Panc1 (cell line): Measurements from ENCODE around the gene ARHGEF3. TPM values are rescaled to one million over a fixed set of nuclear protein-coding genes. Genes with fewer than 3 reads are reported as not detected.

Experiments
- ATAC-seq: fragments of 200-7000 bp; cut with Tn5 transposase; 2 replicates; pipeline ENCODE4 v1.9.1; 2020; ENCODE audit warnings: mild to moderate bottlenecking, moderate library complexity
- BruUV-seq: library from RNA; stranded (reverse); fragments of 400-500 nt; replicated peaks from 2 replicates; lab custom pipeline; 2021; lab: Mats Ljungman, UMichigan
- CTCF ChIA-PET: fragments of 300-600 bp; sonication (Branson Sonifier 250); formaldehyde crosslinking; loops from one replicate; lab custom pipeline; 2022; ENCODE audit warnings: antibody characterized with exemption; lab: Charles Lee
- POLR2A ChIA-PET: fragments of 300-600 bp; sonication (Branson Sonifier 250); formaldehyde crosslinking; loops from one replicate; lab custom pipeline; 2022; ENCODE audit warnings: antibody characterized with exemption; lab: Charles Lee
- DNase-seq: peaks from one replicate; pipeline ENCODE4 v3.0.0-alpha.2; 2010; ENCODE audit warnings: low read depth, low spot score
- H3K27ac ChIP-seq: 2 replicates; pipeline ENCODE4 v1.5.1; 2011; ENCODE audit warnings: mild to moderate bottlenecking, low read length, inconsistent platforms
- H3K27me3 ChIP-seq: fragments of 200-500 bp; sonication (Bioruptor generic); 2 replicates; pipeline ENCODE4 v1.6.0; 2014; ENCODE audit warnings: low read length, inconsistent platforms; ENCODE audit not compliant: control insufficient read depth, insufficient read depth
- H3K36me3 ChIP-seq: fragments of 200-500 bp; sonication (Bioruptor generic); 2 replicates; pipeline ENCODE4 v1.5.1; 2014; ENCODE audit warnings: inconsistent platforms, mild to moderate bottlenecking, low read length, moderate library complexity; ENCODE audit not compliant: control insufficient read depth, insufficient read depth
- H3K4me1 ChIP-seq: 2 replicates; pipeline ENCODE4 v1.5.1; 2011; ENCODE audit warnings: inconsistent platforms, mild to moderate bottlenecking, low read length, moderate library complexity; ENCODE audit not compliant: control insufficient read depth, insufficient read depth
- H3K4me3 ChIP-seq, 2 experiments: 2 replicates each; pipeline ENCODE4 v1.5.1; 2011 to 2012; ENCODE audit warnings: low read depth in 2 of 2, low read length in 2 of 2, mild to moderate bottlenecking in 2 of 2, inconsistent platforms in 1 of 2, moderate library complexity in 1 of 2
- H3K9me3 ChIP-seq: fragments of 200-500 bp; sonication (Bioruptor generic); 2 replicates; pipeline ENCODE4 v1.5.1; 2014; ENCODE audit warnings: low read depth, mild to moderate bottlenecking, inconsistent platforms, low read length, moderate library complexity; ENCODE audit not compliant: control insufficient read depth, insufficient read depth
- CTCF ChIP-seq: fragments of 450-650 bp; IDR thresholded peaks from 2 replicates; pipeline ENCODE4 v1.5.1; 2017; ENCODE audit warnings: mild to moderate bottlenecking
- POLR2AphosphoS5 ChIP-seq: IDR thresholded peaks from 2 replicates; pipeline ENCODE4 v1.6.1; 2012; ENCODE audit warnings: mild to moderate bottlenecking, low read depth, low read length, moderate library complexity
- REST ChIP-seq, 2 experiments: IDR thresholded peaks; 2 replicates each; pipeline ENCODE4 v1.6.1; 2011 to 2012; ENCODE audit warnings: low read depth in 2 of 2, control low read depth in 1 of 2, low read length in 1 of 2, mild to moderate bottlenecking in 1 of 2, moderate library complexity in 1 of 2; ENCODE audit not compliant: insufficient read depth in 1 of 2
- SIN3A ChIP-seq: IDR thresholded peaks from 2 replicates; pipeline ENCODE4 v1.6.1; 2012; ENCODE audit warnings: low read depth, mild to moderate bottlenecking, low read length, moderate library complexity, borderline replicate concordance; ENCODE audit not compliant: insufficient read depth
- TCF7L2 ChIP-seq: IDR thresholded peaks from 2 replicates; pipeline ENCODE4 v1.6.1; 2011; ENCODE audit warnings: mild to moderate bottlenecking, low read depth, low read length, inconsistent platforms
- in situ Hi-C: cut with HindIII; loops from 2 replicates; pipeline ENCODE4 v1.10.0; 2016; ENCODE audit warnings: low sequenced_read_pairs, low pct_unique_long_range_greater_than_20kb
- intact Hi-C: fragments of 100-400 bp; cut with micrococcal nuclease; formaldehyde crosslinking; loops from one replicate; pipeline ENCODE4 v1.10.0; 2022; ENCODE audit not compliant: unreplicated experiment
- total RNA-seq: library from RNA; stranded (reverse); gene quantifications from one replicate; pipeline ENCODE4 v1.2.1, GENCODE V29; 2021; ENCODE audit not compliant: unreplicated experiment

Gene ARHGEF3
- total RNA-seq, 1 experiment from 2014 or later: 19.8 TPM

GRCh38 chr3:56811546-56812202 is 9.9 kb upstream of the ARHGEF3 start:
- ChIA-PET CTCF (no interaction called here), POLR2A (interaction anchor here (0.6 kb wide), 1 partner anchor 109 kb away, joined by 4 read pairs; no protein-coding TSS in a partner anchor)
- in situ Hi-C loops (no loop called here), intact Hi-C loops (no loop called here)
- no peak overlapping the region; the same call in 1 of the 2 replicates for H3K27ac ChIP-seq
- H3K36me3 ChIP-seq: no peaks in the 10 kb centered on the region
- H3K27me3 ChIP-seq: no peaks in the 10 kb centered on the region
- BruUV-seq: no TSS peak
- no peak for TF ChIP-seq REST (IDR thresholded peaks at IDR 0.05; ENCODE audit: insufficient read depth in 1 of 2, low read depth in 2 of 2, low read length in 1 of 2)
- TF ChIP-seq CTCF: no peak
- no peak for TF ChIP-seq TCF7L2
- TF ChIP-seq POLR2AphosphoS5: no peak
- TF ChIP-seq SIN3A: no peak
- DNase-seq: no peak
- H3K4me1 ChIP-seq: no peaks in the 10 kb centered on the region
- H3K9me3 ChIP-seq: no peaks in the 10 kb centered on the region
- no peak for ATAC-seq
- no peak overlapping the region for H3K4me3 ChIP-seq

GRCh38 chr3:56810577-56811545 is 9.1 kb upstream of the ARHGEF3 start:
- Histone ChIP-seq H3K4me1 (no peaks in the 10 kb centered on the region), H3K36me3 (no peaks in the 10 kb centered on the region), H3K4me3 (no peak overlapping the region), H3K27ac (no peak overlapping the region), H3K27me3 (no peaks in the 10 kb centered on the region), H3K9me3 (no peaks in the 10 kb centered on the region)
- no peak for TF ChIP-seq REST (IDR thresholded peaks at IDR 0.05; ENCODE audit: insufficient read depth in 1 of 2, low read depth in 2 of 2, low read length in 1 of 2)
- no peak for TF ChIP-seq TCF7L2
- TF ChIP-seq POLR2AphosphoS5: no peak
- TF ChIP-seq CTCF: no peak
- no peak for ATAC-seq
- CTCF ChIA-PET: no interaction called here
- no TSS peak for BruUV-seq
- in situ Hi-C loops: no loop called here
- no peak for DNase-seq
- POLR2A ChIA-PET: interaction anchor here (0.6 kb wide), 1 partner anchor 128 kb away, joined by 3 read pairs; the partner anchor contains the start of gene TASOR
- intact Hi-C loops: no loop called here
